Vagina (tissue), 2 donors: ENCODE measurements around the gene PIP4K2C. TPM values are rescaled to one million over a fixed set of nuclear protein-coding genes. Genes with fewer than 3 reads are reported as not detected.
"Not testable (repeated sequence)": the region's sequence is repeated elsewhere in the genome, so short reads cannot be mapped to it uniquely, and the experiment has no call there.

Experiments
- DNase-seq, 2 donors: peaks; one replicate each; pipeline ENCODE4 v3.0.0-alpha.2; 2017; ENCODE audit errors: extremely low spot score in 2 of 2
- H3K27ac ChIP-seq: fragments of 200-600 bp; sonication (generic); one replicate; pipeline ENCODE4 v1.5.1; 2019
- H3K27me3 ChIP-seq: fragments of 200-600 bp; sonication (generic); one replicate; pipeline ENCODE4 v1.5.1; 2019
- H3K36me3 ChIP-seq, 2 donors: fragments of 200-600 bp; sonication (generic); one replicate each; pipeline ENCODE4 v1.5.1; 2017 to 2019
- H3K4me1 ChIP-seq: fragments of 200-600 bp; sonication (generic); one replicate; pipeline ENCODE4 v1.5.1; 2019
- H3K4me3 ChIP-seq, 2 donors: fragments of 200-600 bp; sonication (generic); 1 replicate in 1 of 2; 2 replicates in 1 of 2; pipeline ENCODE4 v1.5.1; 2016 to 2019
- H3K9me3 ChIP-seq: fragments of 200-600 bp; sonication (generic); one replicate; pipeline ENCODE4 v1.5.1; 2019
- CTCF ChIP-seq, 3 experiments: fragments of 450-650 bp in 2 of 3; fragments of 200-600 bp in 1 of 3; sonication (generic) in 1 of 3; IDR thresholded peaks; one replicate each; pipeline ENCODE4 v1.5.1; 2017 to 2019; ENCODE audit warnings: antibody characterized with exemption in 3 of 3, mild to moderate bottlenecking in 2 of 3, moderate library complexity in 2 of 3
- POLR2A ChIP-seq, 2 donors: fragments of 450-650 bp; IDR thresholded peaks; one replicate each; pipeline ENCODE4 v1.6.1; 2017; ENCODE audit warnings: antibody characterized with exemption in 2 of 2, mild to moderate bottlenecking in 2 of 2, moderate library complexity in 2 of 2
- POLR2AphosphoS5 ChIP-seq, 2 donors: sonication (generic); formaldehyde crosslinking; IDR thresholded peaks; one replicate each; pipeline ENCODE4 v1.9.0; 2017; ENCODE audit warnings: antibody characterized with exemption in 2 of 2, mild to moderate bottlenecking in 2 of 2, low read depth in 1 of 2; ENCODE audit not compliant: insufficient read depth in 1 of 2
- intact Hi-C: fragments of 100-400 bp; cut with DNase I; formaldehyde crosslinking; loops from one replicate; pipeline ENCODE4 v1.15.1; 2023
- total RNA-seq: library from RNA; depleted of rRNA; stranded (reverse); fragments of >200 nt; gene quantifications from one replicate; pipeline ENCODE4 v1.2.3, GENCODE V29; 2016

Gene PIP4K2C
- total RNA-seq, 1 donor from 2014 or later, result 16.7 TPM

DNA sequence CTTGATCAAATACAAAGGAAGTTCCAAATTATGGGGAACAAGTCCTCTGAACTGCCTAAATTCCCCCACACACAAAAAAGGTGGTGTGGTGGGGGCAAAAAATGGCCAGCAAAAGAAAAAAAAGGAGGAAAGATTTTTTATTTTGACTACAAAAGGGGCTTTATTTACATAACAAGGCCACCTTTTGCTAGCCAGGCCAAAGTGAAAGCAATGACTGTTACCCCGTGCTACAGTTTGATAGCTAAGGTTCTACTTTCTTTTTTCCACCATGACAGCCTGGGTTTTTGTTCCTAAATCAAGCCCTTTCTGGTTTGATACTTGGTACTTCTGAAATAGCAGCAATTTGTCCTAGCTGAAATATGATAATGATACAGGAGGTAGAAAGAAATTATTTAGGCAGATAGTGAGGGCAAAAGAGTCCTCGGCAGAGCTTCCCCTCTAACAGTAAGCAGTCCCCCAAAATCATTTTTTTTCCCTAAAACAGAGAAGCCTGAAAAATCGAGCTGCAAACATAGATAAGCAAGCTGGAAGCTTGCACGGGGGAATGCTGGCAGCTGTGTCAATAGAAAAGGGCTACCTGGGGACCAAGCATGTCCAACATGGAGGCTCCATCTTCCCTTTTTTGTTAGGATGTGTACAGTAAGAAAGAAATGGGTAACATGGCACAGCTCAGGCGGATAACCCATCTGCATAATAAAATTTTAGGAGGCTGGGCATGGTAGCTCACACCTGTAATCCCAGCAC, 50.9 kb downstream of the PIP4K2C start:
- no peaks in the 10 kb centered on the region for H3K4me1 ChIP-seq
- intact Hi-C loops, result no loop called here
- no peak for DNase-seq
- H3K36me3 ChIP-seq, result no peaks in the 10 kb centered on the region
- no peak overlapping the region for H3K4me3 ChIP-seq
- no peaks in the 10 kb centered on the region for H3K9me3 ChIP-seq
- no peaks in the 10 kb centered on the region for H3K27me3 ChIP-seq
- H3K27ac ChIP-seq, result no peak overlapping the region
- TF ChIP-seq POLR2A (IDR thresholded peaks at IDR 0.05) (no peak), POLR2AphosphoS5 (IDR thresholded peaks at IDR 0.05; ENCODE audit: insufficient read depth in 1 of 2, low read depth in 1 of 2) (no peak), CTCF (IDR thresholded peaks at IDR 0.05) (no peak)

DNA sequence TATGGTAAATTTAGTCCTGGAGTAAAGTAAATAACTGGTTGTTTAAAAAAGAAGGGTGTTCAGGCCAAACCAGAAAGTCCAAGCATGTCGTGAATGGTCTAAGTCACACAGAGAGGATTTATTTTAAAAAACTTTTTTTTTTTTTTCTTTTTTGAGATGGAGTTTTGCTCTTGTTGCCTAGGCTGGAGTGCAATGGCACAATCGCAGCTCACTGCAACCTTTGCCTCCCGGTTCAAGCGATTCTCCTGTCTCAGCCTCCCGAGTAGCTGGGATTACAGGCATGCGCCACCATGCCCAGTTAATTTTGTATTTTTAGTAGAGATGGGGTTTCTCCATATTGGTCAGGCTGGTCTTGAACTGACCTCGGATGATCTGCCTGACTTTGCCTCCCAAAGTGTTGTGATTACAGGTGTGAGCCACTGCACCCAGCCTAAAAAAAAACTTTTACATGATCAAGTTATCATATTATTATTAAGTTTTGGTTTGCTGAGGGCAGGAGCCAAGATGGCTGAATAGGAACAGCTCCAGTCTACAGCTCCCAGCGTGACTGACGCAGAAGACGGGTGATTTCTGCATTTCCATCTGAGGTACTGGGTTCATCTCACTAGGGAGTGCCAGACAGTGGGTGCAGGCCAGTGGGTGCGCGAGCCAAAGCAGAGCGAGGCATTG, 55.1 kb downstream of the PIP4K2C start:
- H3K9me3 ChIP-seq, H3K27ac ChIP-seq, H3K4me1 ChIP-seq, H3K27me3 ChIP-seq, H3K36me3 ChIP-seq, DNase-seq, intact Hi-C loops, H3K4me3 ChIP-seq: not testable (repeated sequence)

- DNase-seq, H3K27me3 ChIP-seq, intact Hi-C loops, H3K27ac ChIP-seq, H3K4me1 ChIP-seq, H3K4me3 ChIP-seq, H3K36me3 ChIP-seq, H3K9me3 ChIP-seq: not testable (repeated sequence)
Observed at GRCh38 chr12:57646659-57647049, 55.7 kb downstream of the PIP4K2C start.

Other genes with a start within 250 kb of the PIP4K2C start
- gene R3HDM2, start 160.1 kb upstream of the PIP4K2C start, total RNA-seq, result 44.2 TPM
- not detected for gene INHBC, start 156.4 kb upstream of the PIP4K2C start, total RNA-seq
- gene INHBE, start 135.9 kb upstream of the PIP4K2C start, total RNA-seq, result not detected
- 0.25 TPM for gene GLI1, start 131.4 kb upstream of the PIP4K2C start, total RNA-seq
- gene ARHGAP9, start 111.3 kb upstream of the PIP4K2C start, total RNA-seq, result 28.7 TPM
- 71.2 TPM for gene MARS1, start 103.1 kb upstream of the PIP4K2C start, total RNA-seq
- 25.0 TPM for gene DDIT3, start 70.7 kb upstream of the PIP4K2C start, total RNA-seq
- gene MBD6, start 68.4 kb upstream of the PIP4K2C start, total RNA-seq, result 26.8 TPM
- gene DCTN2, start 44.0 kb upstream of the PIP4K2C start, total RNA-seq, result 131 TPM
- gene KIF5A, start 41.1 kb upstream of the PIP4K2C start, total RNA-seq, result 4.4 TPM
- gene DTX3, start 13.6 kb downstream of the PIP4K2C start, total RNA-seq, result 22.1 TPM
- gene ARHGEF25, start 20.2 kb downstream of the PIP4K2C start, total RNA-seq, result 28.7 TPM
- gene B4GALNT1, start 42.0 kb downstream of the PIP4K2C start, total RNA-seq, result 7.6 TPM
- 105 TPM for gene OS9, start 102.9 kb downstream of the PIP4K2C start, total RNA-seq
- gene AGAP2, start 147.6 kb downstream of the PIP4K2C start, total RNA-seq, result 1.5 TPM
- gene TSPAN31, start 153.8 kb downstream of the PIP4K2C start, total RNA-seq, result 67.0 TPM
- 102 TPM for gene CDK4, start 161.1 kb downstream of the PIP4K2C start, total RNA-seq
- 8.3 TPM for gene MARCHF9, start 163.9 kb downstream of the PIP4K2C start, total RNA-seq
- gene CYP27B1, start 175.9 kb downstream of the PIP4K2C start, total RNA-seq, result 1.7 TPM
- gene METTL1, start 180.9 kb downstream of the PIP4K2C start, total RNA-seq, result 10.8 TPM
- gene EEF1AKMT3, start 181.4 kb downstream of the PIP4K2C start, total RNA-seq, result 9.3 TPM
- 17.9 TPM for gene TSFM, start 191.6 kb downstream of the PIP4K2C start, total RNA-seq
- gene AVIL, start 227.5 kb downstream of the PIP4K2C start, total RNA-seq, result 5.2 TPM